Calu3 (cell line): Measurements from ENCODE around the gene RUNX2. TPM values are rescaled to one million over a fixed set of nuclear protein-coding genes. Genes with fewer than 3 reads are reported as not detected.

ENCODE experiments used
- BruUV-seq: library from RNA; stranded (reverse); fragments of 400-500 nt; replicated peaks from 2 replicates; lab custom pipeline; 2021; lab: Mats Ljungman, UMichigan
- CTCF ChIA-PET: fragments of 300-600 bp; sonication (Branson Sonifier 250); formaldehyde crosslinking; loops from one replicate; lab custom pipeline; 2022; ENCODE audit warnings: antibody characterized with exemption; lab: Charles Lee
- DNase-seq: peaks from one replicate; pipeline ENCODE4 v3.0.0; 2022
- H3K27ac Mint-ChIP-seq: one replicate; pipeline ENCODE4 v1.8.0; 2022; ENCODE audit warnings: mixed read lengths; ENCODE audit not compliant: unreplicated experiment
- H3K27me3 Mint-ChIP-seq: one replicate; pipeline ENCODE4 v1.8.0; 2022; ENCODE audit warnings: mixed read lengths; ENCODE audit not compliant: unreplicated experiment
- H3K36me3 Mint-ChIP-seq: one replicate; pipeline ENCODE4 v1.8.0; 2022; ENCODE audit warnings: mild to moderate bottlenecking, moderate library complexity, mixed read lengths; ENCODE audit not compliant: insufficient read depth, unreplicated experiment
- H3K4me1 Mint-ChIP-seq: one replicate; pipeline ENCODE4 v1.8.0; 2022; ENCODE audit warnings: mild to moderate bottlenecking, low read depth, mixed read lengths; ENCODE audit not compliant: unreplicated experiment
- H3K4me3 Mint-ChIP-seq: one replicate; pipeline ENCODE4 v1.8.0; 2022; ENCODE audit warnings: mild to moderate bottlenecking, low read depth, moderate library complexity, mixed read lengths; ENCODE audit not compliant: unreplicated experiment
- H3K9me3 Mint-ChIP-seq: one replicate; pipeline ENCODE4 v1.8.0; 2022; ENCODE audit warnings: low read depth, mixed read lengths; ENCODE audit not compliant: unreplicated experiment
- intact Hi-C: fragments of 100-400 bp; cut with micrococcal nuclease; formaldehyde crosslinking; loops from one replicate; pipeline ENCODE4 v1.10.0; 2022; ENCODE audit not compliant: unreplicated experiment
- total RNA-seq: library from RNA; stranded (reverse); gene quantifications from 2 replicates; pipeline ENCODE4 v1.2.3, GENCODE V29; 2022
- TF ChIP-seq, protein P1 (sequence below): fragments of 200-600 bp; IDR thresholded peaks from one replicate; pipeline ENCODE4 v1.8.0; 2022; ENCODE audit warnings: antibody characterized with exemption; ENCODE audit not compliant: unreplicated experiment

Gene RUNX2
- total RNA-seq, 1 experiment from 2014 or later: 0.54 TPM

DNA sequence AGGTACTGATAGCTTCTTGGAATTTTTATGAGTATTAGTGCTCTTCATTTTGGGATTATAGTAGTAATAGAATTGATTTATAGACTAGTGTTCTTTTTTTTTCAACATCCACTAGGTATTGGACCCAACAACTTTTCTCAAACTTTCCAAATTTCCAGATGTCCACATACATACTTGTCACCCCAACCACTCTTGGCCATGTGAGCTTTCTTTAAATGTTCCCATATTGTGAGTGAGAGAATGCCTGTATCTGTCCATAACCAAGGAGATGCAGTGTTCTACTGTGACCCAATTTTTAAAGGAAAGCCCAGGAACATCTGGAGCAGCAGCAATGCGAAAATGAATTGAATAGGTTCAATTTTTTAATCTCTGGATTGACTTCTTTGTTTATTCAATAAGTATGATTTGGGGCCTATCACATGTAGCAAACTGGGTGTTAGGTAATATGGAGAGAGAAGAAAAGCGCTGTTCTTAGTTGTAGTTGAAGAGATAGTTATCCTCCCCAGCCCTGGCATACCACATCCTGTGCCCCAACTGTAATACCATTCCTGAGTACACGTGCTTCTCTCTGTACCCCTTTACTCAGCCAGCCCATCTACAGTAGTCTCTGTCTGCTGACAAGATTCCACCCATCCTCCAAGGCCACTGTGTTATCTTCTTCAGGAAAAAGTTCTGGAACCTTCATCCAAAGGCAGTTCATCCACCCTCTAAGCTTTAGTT is 166.4 kb downstream of the RUNX2 start:
- Mint-ChIP-seq H3K36me3 (no peaks in the 10 kb centered on the region), H3K4me3 (no peak overlapping the region), H3K9me3 (no peaks in the 10 kb centered on the region), H3K27me3 (no peaks in the 10 kb centered on the region), H3K4me1 (peaks cover 4% of the 10 kb centered on the region), H3K27ac (no peak overlapping the region)
- no peak for DNase-seq
- TF ChIP-seq, protein P1, sequence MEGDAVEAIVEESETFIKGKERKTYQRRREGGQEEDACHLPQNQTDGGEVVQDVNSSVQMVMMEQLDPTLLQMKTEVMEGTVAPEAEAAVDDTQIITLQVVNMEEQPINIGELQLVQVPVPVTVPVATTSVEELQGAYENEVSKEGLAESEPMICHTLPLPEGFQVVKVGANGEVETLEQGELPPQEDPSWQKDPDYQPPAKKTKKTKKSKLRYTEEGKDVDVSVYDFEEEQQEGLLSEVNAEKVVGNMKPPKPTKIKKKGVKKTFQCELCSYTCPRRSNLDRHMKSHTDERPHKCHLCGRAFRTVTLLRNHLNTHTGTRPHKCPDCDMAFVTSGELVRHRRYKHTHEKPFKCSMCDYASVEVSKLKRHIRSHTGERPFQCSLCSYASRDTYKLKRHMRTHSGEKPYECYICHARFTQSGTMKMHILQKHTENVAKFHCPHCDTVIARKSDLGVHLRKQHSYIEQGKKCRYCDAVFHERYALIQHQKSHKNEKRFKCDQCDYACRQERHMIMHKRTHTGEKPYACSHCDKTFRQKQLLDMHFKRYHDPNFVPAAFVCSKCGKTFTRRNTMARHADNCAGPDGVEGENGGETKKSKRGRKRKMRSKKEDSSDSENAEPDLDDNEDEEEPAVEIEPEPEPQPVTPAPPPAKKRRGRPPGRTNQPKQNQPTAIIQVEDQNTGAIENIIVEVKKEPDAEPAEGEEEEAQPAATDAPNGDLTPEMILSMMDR: no peak
- CTCF ChIA-PET: no interaction called here
- intact Hi-C loops: no loop called here
- no TSS peak for BruUV-seq

DNA sequence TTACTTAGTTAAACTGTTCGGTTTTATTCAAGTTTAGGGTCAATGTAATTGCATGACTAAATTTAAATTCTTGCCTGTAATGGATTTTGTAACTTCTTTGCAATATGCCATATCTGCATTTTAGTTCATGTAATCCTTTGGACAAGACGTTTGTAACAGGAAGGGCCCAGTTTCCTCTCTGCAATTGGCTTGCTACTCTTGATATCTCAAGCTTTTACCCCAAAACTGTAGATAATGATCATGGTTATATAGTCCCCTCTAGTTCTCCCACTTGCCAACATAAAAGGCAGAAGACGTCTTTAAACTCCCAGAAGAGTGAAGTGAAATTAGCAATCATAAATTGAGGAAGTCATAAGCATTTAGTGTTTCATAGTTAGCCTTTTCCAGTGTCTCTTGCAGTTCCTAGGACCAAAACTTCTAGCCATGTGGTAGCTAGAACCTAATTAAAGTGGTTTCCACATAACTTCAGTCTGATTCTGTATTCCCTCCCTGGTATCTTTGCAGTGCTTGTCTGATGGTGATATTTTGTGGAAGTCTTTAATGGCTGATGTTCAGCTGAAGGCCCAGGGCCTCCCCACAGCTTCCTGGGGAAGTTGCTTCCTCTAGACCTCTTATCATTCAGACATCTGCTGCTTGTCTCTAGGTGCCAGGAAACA is 167.4 kb downstream of the RUNX2 start:
- Mint-ChIP-seq H3K4me3 (no peak overlapping the region), H3K27me3 (no peaks in the 10 kb centered on the region), H3K27ac (no peak overlapping the region), H3K4me1 (no peaks in the 10 kb centered on the region), H3K36me3 (no peaks in the 10 kb centered on the region), H3K9me3 (no peaks in the 10 kb centered on the region)
- TF ChIP-seq, protein P1: no peak
- CTCF ChIA-PET: no interaction called here
- DNase-seq: no peak
- no TSS peak for BruUV-seq
- intact Hi-C loops: no loop called here

DNA sequence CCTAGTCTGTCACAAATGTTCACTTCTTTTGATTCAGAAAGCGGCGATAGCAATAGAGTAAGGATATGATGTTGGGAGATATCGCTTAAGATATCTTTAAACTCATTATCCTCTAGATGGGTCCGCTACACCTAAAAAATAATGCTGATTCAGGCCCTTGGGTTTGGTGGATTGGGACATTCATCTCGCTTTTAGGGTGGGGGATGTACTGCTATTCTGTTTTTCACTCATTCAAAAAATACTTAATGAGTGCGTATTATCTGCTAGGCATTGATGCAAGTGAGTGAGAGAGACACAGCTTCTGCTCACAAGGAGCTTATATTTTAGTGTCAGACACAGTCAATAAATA is 167.9 kb downstream of the RUNX2 start:
- CTCF ChIA-PET: interaction anchor here (0.5 kb wide), 1 partner anchor 43 kb away, joined by 5 read pairs; no protein-coding TSS in a partner anchor
- intact Hi-C loops: no loop called here
- no TSS peak for BruUV-seq

DNA sequence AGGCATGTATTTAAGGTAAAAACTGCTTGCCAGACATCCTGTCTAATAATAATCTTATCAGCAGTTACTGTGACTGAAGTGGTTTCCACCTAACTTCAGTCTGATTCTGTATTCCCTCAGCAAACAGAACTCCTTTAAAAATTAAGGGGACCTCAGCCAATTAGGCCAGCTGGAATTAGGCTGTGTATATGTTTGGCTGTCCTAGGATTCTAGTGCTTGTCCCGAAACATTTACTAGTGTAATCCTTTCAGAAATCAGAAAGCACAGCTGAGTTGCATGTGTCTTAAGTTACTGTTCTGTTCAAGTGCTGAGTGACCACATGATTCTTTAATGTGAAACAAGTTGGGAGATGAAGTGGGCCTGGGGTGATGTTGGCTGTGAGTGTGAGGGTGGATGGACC is 170.5 kb downstream of the RUNX2 start:
- Mint-ChIP-seq H3K4me3 (no peak overlapping the region), H3K27me3 (no peaks in the 10 kb centered on the region), H3K27ac (no peak overlapping the region), H3K36me3 (no peaks in the 10 kb centered on the region), H3K4me1 (no peaks in the 10 kb centered on the region), H3K9me3 (no peaks in the 10 kb centered on the region)
- BruUV-seq: no TSS peak
- TF ChIP-seq, protein P1: no peak
- DNase-seq: no peak
- intact Hi-C loops: no loop called here
- CTCF ChIA-PET: interaction anchor here (1.0 kb wide), 1 partner anchor 15 kb away, joined by 3 read pairs; no protein-coding TSS in a partner anchor

More for the DNA sequence above, 167.9 kb downstream of the RUNX2 start:
- TF ChIP-seq, protein P1: no peak
- no peaks in the 10 kb centered on the region for H3K4me1 Mint-ChIP-seq
- H3K27me3 Mint-ChIP-seq: no peaks in the 10 kb centered on the region
- H3K36me3 Mint-ChIP-seq: no peaks in the 10 kb centered on the region
- DNase-seq: no peak
- H3K4me3 Mint-ChIP-seq: no peak overlapping the region
- no peak overlapping the region for H3K27ac Mint-ChIP-seq
- H3K9me3 Mint-ChIP-seq: no peaks in the 10 kb centered on the region
